PC-9 (cell line): ENCODE data around the gene ABTB2.

Experiments used
- EZH2 ChIP-seq: fragments of 200-600 bp; sonication (generic); IDR thresholded peaks from 2 replicates; pipeline ENCODE4 v1.8.0; 2017; ENCODE audit warnings: antibody characterized with exemption, low read depth
- TF ChIP-seq, protein P1 (sequence below): fragments of 200-600 bp; sonication (generic); conservative IDR thresholded peaks from 2 replicates; pipeline ENCODE4 v1.6.1; 2017; ENCODE audit warnings: mixed run types, antibody characterized with exemption, mild to moderate bottlenecking, moderate library complexity

DNA sequence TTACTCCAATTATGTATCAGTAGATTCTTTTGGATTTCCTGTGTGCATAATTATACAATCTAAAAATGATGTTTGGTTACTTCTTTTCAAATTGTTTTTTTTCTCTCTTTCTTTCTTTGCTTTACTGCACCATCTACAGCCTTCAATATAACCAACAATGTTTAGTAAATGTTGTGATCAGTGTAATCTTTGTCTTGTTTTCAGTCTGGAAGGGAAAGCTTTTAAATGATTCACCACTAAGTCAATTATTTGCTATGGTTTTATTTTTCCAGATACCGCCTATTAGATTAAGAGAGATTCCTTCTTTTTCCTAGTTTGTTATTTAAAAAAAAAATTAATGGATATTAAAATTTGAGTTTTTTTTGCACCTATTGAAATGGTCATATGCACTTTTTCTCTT is 29.8 kb upstream of the ABTB2 start:
- TF ChIP-seq, protein P1, sequence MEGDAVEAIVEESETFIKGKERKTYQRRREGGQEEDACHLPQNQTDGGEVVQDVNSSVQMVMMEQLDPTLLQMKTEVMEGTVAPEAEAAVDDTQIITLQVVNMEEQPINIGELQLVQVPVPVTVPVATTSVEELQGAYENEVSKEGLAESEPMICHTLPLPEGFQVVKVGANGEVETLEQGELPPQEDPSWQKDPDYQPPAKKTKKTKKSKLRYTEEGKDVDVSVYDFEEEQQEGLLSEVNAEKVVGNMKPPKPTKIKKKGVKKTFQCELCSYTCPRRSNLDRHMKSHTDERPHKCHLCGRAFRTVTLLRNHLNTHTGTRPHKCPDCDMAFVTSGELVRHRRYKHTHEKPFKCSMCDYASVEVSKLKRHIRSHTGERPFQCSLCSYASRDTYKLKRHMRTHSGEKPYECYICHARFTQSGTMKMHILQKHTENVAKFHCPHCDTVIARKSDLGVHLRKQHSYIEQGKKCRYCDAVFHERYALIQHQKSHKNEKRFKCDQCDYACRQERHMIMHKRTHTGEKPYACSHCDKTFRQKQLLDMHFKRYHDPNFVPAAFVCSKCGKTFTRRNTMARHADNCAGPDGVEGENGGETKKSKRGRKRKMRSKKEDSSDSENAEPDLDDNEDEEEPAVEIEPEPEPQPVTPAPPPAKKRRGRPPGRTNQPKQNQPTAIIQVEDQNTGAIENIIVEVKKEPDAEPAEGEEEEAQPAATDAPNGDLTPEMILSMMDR = no peak
- TF ChIP-seq EZH2 = no peak
